ENCODE measurements around the gene FAM120AOS. TPM values are rescaled to one million over a fixed set of nuclear protein-coding genes. Genes with fewer than 3 reads are reported as not detected.

The FAM120AOS gene
- total RNA-seq, 1 donor from 2014 or later = 47.5 TPM

DNA sequence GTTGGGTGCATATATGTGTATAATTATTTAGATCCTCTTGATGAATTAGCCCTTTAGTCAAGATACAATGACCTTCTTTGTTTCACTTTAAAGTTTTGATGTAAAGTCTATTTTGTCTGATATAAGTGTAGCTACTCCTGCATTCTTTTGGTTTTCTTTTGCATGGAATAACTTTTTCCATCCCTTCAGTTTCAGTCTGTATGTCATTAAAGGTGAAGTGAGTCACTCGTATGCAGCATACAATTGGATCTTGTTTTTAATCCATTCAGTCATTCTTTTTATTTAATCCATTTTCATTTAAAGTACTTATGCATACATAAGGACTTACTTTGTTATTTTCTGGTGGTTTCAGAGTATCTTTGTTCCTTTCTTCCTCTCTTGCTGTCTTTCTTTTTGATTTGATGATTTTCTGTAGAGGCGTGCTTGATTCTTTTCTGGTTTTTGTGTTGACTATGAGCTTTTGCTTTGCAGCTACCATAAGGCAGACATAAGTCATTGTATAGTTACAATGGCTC, 38.1 kb downstream of the FAM120AOS start:
- no peak for DNase-seq (ENCODE audit: low spot score, unreplicated experiment)
- Mint-ChIP-seq H3K9me3 (ENCODE audit: low read depth) (peaks cover 9% of the 10 kb centered on the region), H3K36me3 (ENCODE audit: insufficient read depth) (peaks cover 2% of the 10 kb centered on the region), H3K27ac (no peak overlapping the region), H3K4me1 (ENCODE audit: low read depth) (no peaks in the 10 kb centered on the region), H3K27me3 (peaks cover 4% of the 10 kb centered on the region), H3K4me3 (ENCODE audit: low read depth) (no peak overlapping the region)
- TF ChIP-seq, protein P1, sequence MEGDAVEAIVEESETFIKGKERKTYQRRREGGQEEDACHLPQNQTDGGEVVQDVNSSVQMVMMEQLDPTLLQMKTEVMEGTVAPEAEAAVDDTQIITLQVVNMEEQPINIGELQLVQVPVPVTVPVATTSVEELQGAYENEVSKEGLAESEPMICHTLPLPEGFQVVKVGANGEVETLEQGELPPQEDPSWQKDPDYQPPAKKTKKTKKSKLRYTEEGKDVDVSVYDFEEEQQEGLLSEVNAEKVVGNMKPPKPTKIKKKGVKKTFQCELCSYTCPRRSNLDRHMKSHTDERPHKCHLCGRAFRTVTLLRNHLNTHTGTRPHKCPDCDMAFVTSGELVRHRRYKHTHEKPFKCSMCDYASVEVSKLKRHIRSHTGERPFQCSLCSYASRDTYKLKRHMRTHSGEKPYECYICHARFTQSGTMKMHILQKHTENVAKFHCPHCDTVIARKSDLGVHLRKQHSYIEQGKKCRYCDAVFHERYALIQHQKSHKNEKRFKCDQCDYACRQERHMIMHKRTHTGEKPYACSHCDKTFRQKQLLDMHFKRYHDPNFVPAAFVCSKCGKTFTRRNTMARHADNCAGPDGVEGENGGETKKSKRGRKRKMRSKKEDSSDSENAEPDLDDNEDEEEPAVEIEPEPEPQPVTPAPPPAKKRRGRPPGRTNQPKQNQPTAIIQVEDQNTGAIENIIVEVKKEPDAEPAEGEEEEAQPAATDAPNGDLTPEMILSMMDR (IDR thresholded peaks at IDR 0.05; ENCODE audit: unreplicated experiment) = no peak

DNA sequence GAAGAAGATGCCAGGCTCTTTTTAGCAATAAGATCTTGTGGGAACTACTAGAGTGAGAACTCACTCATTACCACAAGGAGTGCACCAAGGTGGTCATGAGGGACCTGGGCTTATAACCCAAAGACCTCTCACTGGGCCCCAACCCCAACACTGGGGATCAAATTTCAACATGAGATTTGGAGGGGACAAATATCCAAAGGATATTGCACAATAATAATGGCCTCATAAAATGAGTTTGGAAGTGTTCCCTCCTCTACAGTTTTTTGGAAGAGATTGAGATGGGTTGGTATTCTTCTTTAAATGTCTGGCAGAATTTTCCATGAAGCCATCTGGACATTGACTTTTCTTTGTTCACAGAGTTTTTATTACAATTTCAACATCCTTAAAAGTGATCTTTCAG, 39.9 kb downstream of the FAM120AOS start:
- no peaks in the 10 kb centered on the region for H3K36me3 Mint-ChIP-seq (ENCODE audit: insufficient read depth)
- H3K27ac Mint-ChIP-seq = no peak overlapping the region
- DNase-seq (ENCODE audit: low spot score, unreplicated experiment) = no peak
- no peaks in the 10 kb centered on the region for H3K4me1 Mint-ChIP-seq (ENCODE audit: low read depth)
- TF ChIP-seq, protein P1 (IDR thresholded peaks at IDR 0.05; ENCODE audit: unreplicated experiment) = no peak
- H3K27me3 Mint-ChIP-seq = peaks cover 4% of the 10 kb centered on the region
- peaks cover 9% of the 10 kb centered on the region for H3K9me3 Mint-ChIP-seq (ENCODE audit: low read depth)
- H3K4me3 Mint-ChIP-seq (ENCODE audit: low read depth) = no peak overlapping the region

DNA sequence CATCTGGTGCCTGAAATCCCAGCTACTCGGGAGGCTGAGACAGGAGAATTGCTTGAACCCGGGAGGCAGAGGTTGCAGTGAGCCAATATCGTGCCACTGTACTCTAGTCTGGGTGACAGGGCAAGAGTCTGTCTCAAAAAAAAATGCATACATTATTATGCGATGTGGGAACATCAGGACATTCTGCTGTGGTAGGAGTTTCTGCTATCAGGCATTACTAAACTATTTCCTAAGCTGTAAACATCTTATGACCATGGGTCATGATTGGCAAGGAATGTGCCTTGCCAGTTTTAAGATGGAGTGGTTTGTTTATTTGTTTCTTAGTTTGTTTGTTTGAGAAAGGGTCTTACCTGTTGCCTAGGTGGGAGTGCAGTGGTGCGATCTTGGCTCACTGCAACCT, 47.0 kb downstream of the FAM120AOS start:
- no peaks in the 10 kb centered on the region for H3K4me1 Mint-ChIP-seq (ENCODE audit: low read depth)

DNA sequence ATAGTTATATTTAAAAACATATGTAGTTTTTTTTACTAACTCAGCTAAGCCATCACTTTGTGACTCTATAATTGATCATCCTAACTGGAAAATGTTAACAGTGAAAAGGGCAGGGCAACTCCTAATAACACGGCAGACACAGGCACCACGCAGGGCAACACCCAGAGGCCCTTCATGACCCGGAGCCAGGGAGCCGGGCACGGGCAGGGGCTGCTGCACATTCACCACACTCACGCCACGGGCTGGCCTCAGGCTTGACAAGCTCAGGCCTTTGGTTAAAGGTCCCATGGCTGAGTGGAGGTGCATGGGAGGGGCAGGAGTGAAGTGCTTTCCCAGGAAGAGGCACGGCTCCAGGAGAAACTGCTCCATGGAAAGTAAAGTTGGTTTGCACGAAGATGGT, 54.9 kb downstream of the FAM120AOS start:
- TF ChIP-seq, protein P1 (IDR thresholded peaks at IDR 0.05; ENCODE audit: unreplicated experiment) = no peak
- DNase-seq (ENCODE audit: low spot score, unreplicated experiment) = no peak
- H3K36me3 Mint-ChIP-seq (ENCODE audit: insufficient read depth) = no peaks in the 10 kb centered on the region
- H3K27me3 Mint-ChIP-seq = peaks cover 7% of the 10 kb centered on the region
- H3K4me3 Mint-ChIP-seq (ENCODE audit: low read depth) = no peak overlapping the region
- H3K9me3 Mint-ChIP-seq (ENCODE audit: low read depth) = no peaks in the 10 kb centered on the region
- no peak overlapping the region for H3K27ac Mint-ChIP-seq
- no peaks in the 10 kb centered on the region for H3K4me1 Mint-ChIP-seq (ENCODE audit: low read depth)

More for the DNA sequence above, 47.0 kb downstream of the FAM120AOS start:
- H3K4me3 Mint-ChIP-seq (ENCODE audit: low read depth) = no peak overlapping the region
- no peaks in the 10 kb centered on the region for H3K9me3 Mint-ChIP-seq (ENCODE audit: low read depth)
- H3K27me3 Mint-ChIP-seq = peaks cover 8% of the 10 kb centered on the region
- no peak for DNase-seq (ENCODE audit: low spot score, unreplicated experiment)
- no peaks in the 10 kb centered on the region for H3K36me3 Mint-ChIP-seq (ENCODE audit: insufficient read depth)
- TF ChIP-seq, protein P1 (IDR thresholded peaks at IDR 0.05; ENCODE audit: unreplicated experiment) = no peak
- H3K27ac Mint-ChIP-seq = no peak overlapping the region

DNA sequence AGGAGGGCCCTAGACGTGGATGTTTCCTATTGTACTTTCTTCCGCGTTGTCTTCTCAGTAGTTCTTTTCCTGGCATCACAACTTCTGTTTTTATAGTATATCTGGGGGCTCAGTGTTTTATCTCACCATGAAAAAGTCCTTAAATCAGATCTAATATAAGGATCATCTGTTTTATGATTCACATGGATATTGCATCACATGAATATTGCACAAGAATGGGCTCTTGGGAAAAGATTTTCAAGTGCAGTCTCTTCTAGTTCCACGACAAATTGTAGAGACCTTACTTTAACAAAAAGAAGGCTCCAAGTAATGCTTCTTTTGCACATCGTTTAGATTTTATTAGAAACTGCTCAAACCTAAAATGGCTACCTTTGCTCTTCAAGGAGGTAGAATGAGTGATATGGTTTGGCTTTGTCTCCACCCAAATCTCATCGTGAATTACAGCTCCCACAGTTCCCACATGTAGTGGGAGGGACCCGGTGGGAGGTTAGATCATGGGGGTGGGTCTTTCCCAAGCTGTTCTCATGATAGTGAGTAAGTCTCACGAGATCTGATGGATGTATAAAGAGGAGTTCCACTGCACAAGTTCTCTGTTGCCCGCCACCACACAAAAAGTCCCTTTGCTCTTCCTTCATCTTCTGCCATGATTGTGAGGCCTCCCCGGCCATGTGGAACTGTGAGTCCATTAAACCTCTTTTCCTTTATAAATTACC, 55.6 kb downstream of the FAM120AOS start:
- TF ChIP-seq, protein P1 (IDR thresholded peaks at IDR 0.05; ENCODE audit: unreplicated experiment) = no peak
- H3K4me3 Mint-ChIP-seq (ENCODE audit: low read depth) = no peak overlapping the region
- peaks cover 7% of the 10 kb centered on the region for H3K27me3 Mint-ChIP-seq
- H3K9me3 Mint-ChIP-seq (ENCODE audit: low read depth) = no peaks in the 10 kb centered on the region
- no peak overlapping the region for H3K27ac Mint-ChIP-seq
- H3K4me1 Mint-ChIP-seq (ENCODE audit: low read depth) = no peaks in the 10 kb centered on the region
- H3K36me3 Mint-ChIP-seq (ENCODE audit: insufficient read depth) = no peaks in the 10 kb centered on the region
- DNase-seq (ENCODE audit: low spot score, unreplicated experiment) = no peak

Other genes starting within 250 kb of the FAM120AOS start
- 59.3 and 59.6 TPM in 2 replicates for gene FAM120A, start 1.9 kb downstream of the FAM120AOS start, total RNA-seq
- gene PHF2, start 123.0 kb upstream of the FAM120AOS start, total RNA-seq = 36.5 and 37.1 TPM in 2 replicates